Measurements from ENCODE around the gene TCEA2. TPM values are rescaled to one million over a fixed set of nuclear protein-coding genes. Genes with fewer than 3 reads are reported as not detected.

TCEA2 gene
- total and polyA plus RNA-seq, 2 donors = 24.6 to 53.2 TPM

DNA sequence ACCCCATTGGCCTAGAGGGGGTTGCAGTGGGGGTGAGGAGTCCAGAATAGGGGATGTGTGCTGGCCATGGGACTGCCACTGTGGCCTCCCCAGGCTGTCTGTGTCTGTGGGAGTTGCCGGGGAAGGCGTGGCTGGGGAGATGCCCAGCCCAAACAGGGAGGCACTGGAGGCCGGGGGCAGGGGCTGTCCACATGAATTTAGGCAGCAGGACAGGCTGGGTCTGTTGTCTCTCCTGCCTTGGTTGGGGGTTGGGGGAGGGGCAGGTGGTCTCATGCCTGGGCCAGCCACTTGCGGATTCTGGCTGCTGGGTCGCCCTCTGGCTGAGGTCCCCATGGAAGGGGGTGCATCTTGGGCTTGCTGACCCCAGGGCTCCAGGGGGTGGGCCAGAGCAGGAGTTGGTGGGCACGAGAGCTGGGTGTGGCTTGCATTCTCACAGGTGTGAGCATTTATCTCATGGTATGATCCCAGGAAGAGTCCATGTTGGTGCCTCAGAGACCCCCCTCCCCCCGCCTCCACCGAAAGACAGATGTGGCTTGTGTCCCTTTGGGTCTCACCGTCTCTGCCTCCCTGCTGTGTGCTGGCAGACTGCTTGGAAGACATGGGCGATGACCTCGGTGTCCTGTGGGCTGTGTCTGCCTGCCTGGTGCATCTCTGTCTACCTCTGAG, 17.5 kb upstream of the TCEA2 start:
- H3K27ac ChIP-seq (ENCODE audit: low read depth in 1 of 2, low read length in 1 of 2) = no peak overlapping the region
- no peaks in the 10 kb centered on the region for H3K36me3 ChIP-seq (ENCODE audit: control insufficient read depth in 2 of 2, insufficient read depth in 2 of 2, low read length in 1 of 2)
- no peak for DNase-seq (ENCODE audit: low read depth in 6 of 9, low spot score in 9 of 9)
- H3K9me3 ChIP-seq (ENCODE audit: control insufficient read depth in 2 of 2, insufficient read depth in 1 of 2, low read length in 1 of 2) = peaks cover 0 to 5% of the 10 kb centered on the region in 2 donors
- no peak overlapping the region for H3K4me3 ChIP-seq (ENCODE audit: low read length in 2 of 2)
- 92% methylated on average over 11 of the region's 11 CpGs for WGBS
- H3K27me3 ChIP-seq (ENCODE audit: control insufficient read depth in 2 of 2, insufficient read depth in 1 of 2, low read length in 1 of 2) = peaks cover 38 to 68% of the 10 kb centered on the region in 2 donors
- peaks cover 16 to 70% of the 10 kb centered on the region in 2 donors for H3K4me1 ChIP-seq (ENCODE audit: control insufficient read depth in 2 of 2, insufficient read depth in 2 of 2, low read length in 2 of 2)

GRCh38 chr20:64047046-64047389, 16.0 kb upstream of the TCEA2 start:
- Histone ChIP-seq H3K27ac (ENCODE audit: low read depth in 1 of 2, low read length in 1 of 2) (no peak overlapping the region), H3K9me3 (ENCODE audit: control insufficient read depth in 2 of 2, insufficient read depth in 1 of 2, low read length in 1 of 2) (peaks cover 0 to 5% of the 10 kb centered on the region in 2 donors), H3K27me3 (ENCODE audit: control insufficient read depth in 2 of 2, insufficient read depth in 1 of 2, low read length in 1 of 2) (peaks cover 50 to 70% of the 10 kb centered on the region in 2 donors), H3K36me3 (ENCODE audit: control insufficient read depth in 2 of 2, insufficient read depth in 2 of 2, low read length in 1 of 2) (no peaks in the 10 kb centered on the region), H3K4me1 (ENCODE audit: control insufficient read depth in 2 of 2, insufficient read depth in 2 of 2, low read length in 2 of 2) (peaks cover 3 to 59% of the 10 kb centered on the region in 2 donors), H3K4me3 (ENCODE audit: low read length in 2 of 2) (no peak overlapping the region)
- WGBS = 96% methylated on average over 8 of the region's 8 CpGs
- DNase-seq (ENCODE audit: low read depth in 6 of 9, low spot score in 9 of 9) = no peak

GRCh38 chr20:64047968-64048401, 15.0 kb upstream of the TCEA2 start:
- peak overlapping the region in 1 of 2 donors; percentile 16 for H3K4me3 ChIP-seq (ENCODE audit: low read length in 2 of 2)
- H3K4me1 ChIP-seq (ENCODE audit: control insufficient read depth in 2 of 2, insufficient read depth in 2 of 2, low read length in 2 of 2) = peaks cover 0 to 55% of the 10 kb centered on the region in 2 donors
- no peak for DNase-seq (ENCODE audit: low read depth in 6 of 9, low spot score in 9 of 9)
- H3K36me3 ChIP-seq (ENCODE audit: control insufficient read depth in 2 of 2, insufficient read depth in 2 of 2, low read length in 1 of 2) = no peaks in the 10 kb centered on the region
- no peak overlapping the region for H3K27ac ChIP-seq (ENCODE audit: low read depth in 1 of 2, low read length in 1 of 2)
- peaks cover 50 to 80% of the 10 kb centered on the region in 2 donors for H3K27me3 ChIP-seq (ENCODE audit: control insufficient read depth in 2 of 2, insufficient read depth in 1 of 2, low read length in 1 of 2)
- WGBS = 24% methylated on average over 49 of the region's 49 CpGs
- peaks cover 0 to 5% of the 10 kb centered on the region in 2 donors for H3K9me3 ChIP-seq (ENCODE audit: control insufficient read depth in 2 of 2, insufficient read depth in 1 of 2, low read length in 1 of 2)

- H3K4me1 ChIP-seq (ENCODE audit: control insufficient read depth in 2 of 2, insufficient read depth in 2 of 2, low read length in 2 of 2) = peaks cover 0 to 52% of the 10 kb centered on the region in 2 donors
- no peak for DNase-seq (ENCODE audit: low read depth in 6 of 9, low spot score in 9 of 9)
- H3K9me3 ChIP-seq (ENCODE audit: control insufficient read depth in 2 of 2, insufficient read depth in 1 of 2, low read length in 1 of 2) = peaks cover 0 to 5% of the 10 kb centered on the region in 2 donors
- H3K27ac ChIP-seq (ENCODE audit: low read depth in 1 of 2, low read length in 1 of 2) = no peak overlapping the region
- H3K27me3 ChIP-seq (ENCODE audit: control insufficient read depth in 2 of 2, insufficient read depth in 1 of 2, low read length in 1 of 2) = peaks cover 50 to 85% of the 10 kb centered on the region in 2 donors
- peak overlapping the region in 1 of 2 donors; percentile 33 for H3K4me3 ChIP-seq (ENCODE audit: low read length in 2 of 2)
- H3K36me3 ChIP-seq (ENCODE audit: control insufficient read depth in 2 of 2, insufficient read depth in 2 of 2, low read length in 1 of 2) = no peaks in the 10 kb centered on the region
- WGBS = 14% methylated on average over 101 of the region's 101 CpGs
Observed at GRCh38 chr20:64048402-64049044, 14.5 kb upstream of the TCEA2 start.

DNA sequence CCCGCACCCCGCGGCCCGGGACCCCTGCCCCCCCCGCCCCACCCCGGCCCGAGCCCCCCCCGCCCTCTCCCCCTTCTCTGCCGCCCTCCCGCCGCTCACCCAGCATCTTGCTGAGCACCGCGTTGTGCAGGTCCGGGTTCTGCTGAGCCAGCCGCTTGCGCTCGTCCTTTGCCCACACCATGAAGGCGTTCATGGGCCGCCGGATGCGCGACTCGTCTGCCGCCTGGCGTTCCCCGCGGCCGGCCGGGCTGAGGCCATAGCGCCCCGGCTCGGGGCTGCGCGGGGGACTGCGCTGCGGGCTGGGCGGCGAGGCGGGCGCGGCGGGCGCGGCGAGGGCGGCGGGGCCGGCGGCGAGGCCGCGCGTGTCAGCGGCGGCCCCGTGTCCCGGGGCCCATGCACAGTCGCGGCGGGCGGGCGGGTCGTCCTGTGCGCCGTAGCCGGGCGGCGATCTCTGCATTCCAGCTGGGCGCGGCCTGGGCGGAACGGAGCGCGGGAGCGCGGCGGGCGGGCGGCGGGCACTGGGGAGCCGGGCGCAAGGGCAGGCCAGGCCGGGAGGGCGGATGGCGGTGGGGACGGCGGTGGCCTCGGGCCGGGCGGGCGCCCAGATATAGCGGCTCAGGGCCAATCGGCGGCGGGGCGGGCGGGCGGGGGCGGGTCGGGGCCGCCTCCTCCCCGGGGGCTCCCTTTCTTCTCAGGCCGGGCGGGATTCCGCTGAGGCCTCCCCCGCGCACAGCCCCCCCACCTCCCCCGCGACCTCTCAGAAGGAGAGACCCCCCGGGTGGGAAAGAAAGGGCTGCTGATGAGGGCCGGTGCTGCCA, 13.7 kb upstream of the TCEA2 start, which contains the start of gene SOX18:
TSS of gene SOX18 (minus strand) at position 580 of the 818 bp plus-strand sequence. CDS start at position 457, 123 bp downstream.
- H3K9me3 ChIP-seq (ENCODE audit: control insufficient read depth in 2 of 2, insufficient read depth in 1 of 2, low read length in 1 of 2) = peaks cover 0 to 5% of the 10 kb centered on the region in 2 donors
- H3K4me1 ChIP-seq (ENCODE audit: control insufficient read depth in 2 of 2, insufficient read depth in 2 of 2, low read length in 2 of 2) = peaks cover 0 to 57% of the 10 kb centered on the region in 2 donors
- H3K27me3 ChIP-seq (ENCODE audit: control insufficient read depth in 2 of 2, insufficient read depth in 1 of 2, low read length in 1 of 2) = peaks cover 50 to 91% of the 10 kb centered on the region in 2 donors
- no peak for DNase-seq (ENCODE audit: low read depth in 6 of 9, low spot score in 9 of 9)
- H3K4me3 ChIP-seq (ENCODE audit: low read length in 2 of 2) = peak within 1 kb of the TSS in 1 of 2 donors; percentile 33
- H3K27ac ChIP-seq (ENCODE audit: low read depth in 1 of 2, low read length in 1 of 2) = peak within 1 kb of the TSS in 1 of 2 donors; percentile 36
- no peaks in the 10 kb centered on the region for H3K36me3 ChIP-seq (ENCODE audit: control insufficient read depth in 2 of 2, insufficient read depth in 2 of 2, low read length in 1 of 2)
- WGBS = 2% methylated on average over 111 of the region's 111 CpGs

DNA sequence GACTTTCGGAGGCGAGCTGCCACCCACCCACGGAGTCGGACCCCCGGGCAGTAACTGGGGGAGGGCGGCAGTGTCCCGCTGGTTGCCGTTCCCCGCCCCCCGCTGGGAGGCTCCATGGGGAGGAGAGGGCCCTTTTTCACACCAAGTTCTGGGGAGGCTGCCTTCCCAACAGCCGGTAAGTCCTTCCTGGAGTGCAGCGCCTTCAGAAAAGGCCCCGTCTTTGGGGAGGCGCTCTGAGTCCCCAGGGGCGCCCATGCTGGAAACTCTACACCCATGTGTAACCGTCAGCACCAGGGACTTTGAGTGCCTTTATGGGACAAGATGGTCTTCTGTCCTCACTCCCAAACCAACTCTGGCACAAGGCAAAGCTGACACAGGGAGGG, 13.1 kb upstream of the TCEA2 start:
- peak overlapping the region in 1 of 2 donors; percentile 6 for H3K4me3 ChIP-seq (ENCODE audit: low read length in 2 of 2)
- H3K36me3 ChIP-seq (ENCODE audit: control insufficient read depth in 2 of 2, insufficient read depth in 2 of 2, low read length in 1 of 2) = no peaks in the 10 kb centered on the region
- peaks cover 50 to 91% of the 10 kb centered on the region in 2 donors for H3K27me3 ChIP-seq (ENCODE audit: control insufficient read depth in 2 of 2, insufficient read depth in 1 of 2, low read length in 1 of 2)
- peak overlapping the region in 1 of 2 donors; percentile 36 for H3K27ac ChIP-seq (ENCODE audit: low read depth in 1 of 2, low read length in 1 of 2)
- 49% methylated on average over 16 of the region's 16 CpGs for WGBS
- no peak for DNase-seq (ENCODE audit: low read depth in 6 of 9, low spot score in 9 of 9)
- peaks cover 0 to 5% of the 10 kb centered on the region in 2 donors for H3K9me3 ChIP-seq (ENCODE audit: control insufficient read depth in 2 of 2, insufficient read depth in 1 of 2, low read length in 1 of 2)
- peaks cover 0 to 55% of the 10 kb centered on the region in 2 donors for H3K4me1 ChIP-seq (ENCODE audit: control insufficient read depth in 2 of 2, insufficient read depth in 2 of 2, low read length in 2 of 2)

DNA sequence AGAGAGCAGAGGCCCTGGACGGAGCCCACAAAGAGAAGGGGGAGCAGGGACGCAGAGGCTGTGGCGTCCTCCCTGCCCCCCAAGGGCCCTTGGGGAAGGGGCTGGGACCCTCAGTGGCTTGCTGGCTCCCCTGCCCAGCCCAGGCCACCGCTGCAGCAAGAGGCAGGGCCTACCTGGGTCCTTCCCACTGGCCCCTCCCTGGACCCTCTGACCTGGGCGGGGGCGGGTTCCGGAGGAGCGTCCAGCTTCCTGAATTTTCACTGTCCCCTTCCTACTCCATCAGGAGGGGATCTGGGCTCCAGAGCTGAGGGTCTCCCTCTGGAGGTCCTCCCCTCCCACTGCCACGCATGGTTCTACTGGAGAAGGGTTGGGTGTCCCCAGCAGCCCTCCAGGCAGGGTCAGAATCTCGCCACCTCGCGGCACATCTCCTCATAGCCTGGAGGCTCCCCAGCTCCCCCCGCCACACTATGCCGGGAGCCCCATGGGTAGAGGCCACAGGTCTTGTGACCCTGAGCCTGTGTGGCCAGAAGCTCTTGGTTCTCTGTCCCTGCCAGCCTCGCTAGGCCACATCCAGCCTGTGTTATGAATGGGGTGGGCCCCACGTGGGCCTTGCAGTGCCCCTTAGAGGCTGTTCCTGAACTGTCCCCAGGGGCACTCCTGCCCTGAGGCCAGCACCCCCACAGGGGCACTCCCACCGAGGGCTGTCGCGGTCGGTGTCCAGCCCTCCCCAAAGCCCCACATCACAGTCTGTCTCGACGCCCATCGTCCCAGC, 12.6 kb upstream of the TCEA2 start:
- Histone ChIP-seq H3K36me3 (ENCODE audit: control insufficient read depth in 2 of 2, insufficient read depth in 2 of 2, low read length in 1 of 2) (no peaks in the 10 kb centered on the region), H3K4me1 (ENCODE audit: control insufficient read depth in 2 of 2, insufficient read depth in 2 of 2, low read length in 2 of 2) (peaks cover 0 to 53% of the 10 kb centered on the region in 2 donors), H3K9me3 (ENCODE audit: control insufficient read depth in 2 of 2, insufficient read depth in 1 of 2, low read length in 1 of 2) (peaks cover 0 to 5% of the 10 kb centered on the region in 2 donors), H3K4me3 (ENCODE audit: low read length in 2 of 2) (no peak overlapping the region), H3K27me3 (ENCODE audit: control insufficient read depth in 2 of 2, insufficient read depth in 1 of 2, low read length in 1 of 2) (peaks cover 50 to 87% of the 10 kb centered on the region in 2 donors), H3K27ac (ENCODE audit: low read depth in 1 of 2, low read length in 1 of 2) (no peak overlapping the region)
- no peak for DNase-seq (ENCODE audit: low read depth in 6 of 9, low spot score in 9 of 9)
- 86% methylated on average over 23 of the region's 23 CpGs for WGBS

- Histone ChIP-seq H3K36me3 (ENCODE audit: control insufficient read depth in 2 of 2, insufficient read depth in 2 of 2, low read length in 1 of 2) (no peaks in the 10 kb centered on the region), H3K4me3 (ENCODE audit: low read length in 2 of 2) (no peak overlapping the region), H3K27me3 (ENCODE audit: control insufficient read depth in 2 of 2, insufficient read depth in 1 of 2, low read length in 1 of 2) (peaks cover 50 to 87% of the 10 kb centered on the region in 2 donors), H3K4me1 (ENCODE audit: control insufficient read depth in 2 of 2, insufficient read depth in 2 of 2, low read length in 2 of 2) (peaks cover 0 to 51% of the 10 kb centered on the region in 2 donors), H3K27ac (ENCODE audit: low read depth in 1 of 2, low read length in 1 of 2) (no peak overlapping the region), H3K9me3 (ENCODE audit: control insufficient read depth in 2 of 2, insufficient read depth in 1 of 2, low read length in 1 of 2) (peaks cover 0 to 5% of the 10 kb centered on the region in 2 donors)
- DNase-seq (ENCODE audit: low read depth in 6 of 9, low spot score in 9 of 9) = no peak
- WGBS = 96% methylated on average over 11 of the region's 11 CpGs
Observed at GRCh38 chr20:64051033-64051452, 12.0 kb upstream of the TCEA2 start.

Measured in thymus (tissue), 11 donors.